Activated effector memory CD4-positive, alpha-beta T cell treated with Interleukin-2 at 50 U/mL for 16 hours (primary cell): ENCODE data around the gene DCLK1.
"Not testable (repeated sequence)": the region's sequence is repeated elsewhere in the genome, so short reads cannot be mapped to it uniquely, and the experiment has no call there.

Source experiments
- DNase-seq: peaks from one replicate; pipeline ENCODE4 v3.0.0-alpha.2; 2020

The DCLK1 gene

DNA sequence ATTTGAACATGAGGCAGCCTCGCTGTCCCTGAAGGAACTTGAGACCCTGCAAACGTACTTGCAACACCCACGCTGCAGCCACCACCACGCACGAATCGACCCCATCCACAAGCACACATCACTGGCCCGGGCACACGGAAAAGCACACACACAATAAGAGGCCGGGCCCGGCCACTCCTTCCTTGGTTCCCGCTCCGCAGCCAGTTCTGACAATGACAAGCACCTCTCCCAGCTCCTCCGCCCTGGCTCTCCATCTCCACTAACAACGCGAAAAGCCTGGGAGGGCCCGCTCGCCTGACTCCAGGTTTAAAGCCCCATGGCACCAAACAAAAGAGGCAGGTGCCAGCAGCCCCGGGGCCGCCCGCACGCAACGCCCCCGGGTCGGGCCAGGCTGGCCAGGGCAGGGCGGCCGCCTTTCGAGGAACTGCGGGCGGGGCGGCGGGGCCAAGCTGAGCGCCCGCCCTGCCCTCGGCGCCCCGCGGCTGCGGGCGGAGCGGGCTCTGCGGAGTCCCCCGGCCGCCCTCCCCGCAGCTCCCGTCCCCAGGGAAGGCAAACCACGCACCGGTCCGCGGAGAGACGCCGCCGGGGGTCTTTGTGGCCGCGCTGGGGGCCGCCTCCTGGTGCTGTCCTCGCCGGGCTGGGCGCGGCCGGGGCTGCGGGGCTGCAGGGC lies 495 bp downstream of the DCLK1 start:
- DNase-seq: no peak

- no peak for DNase-seq
Measured at GRCh38 chr13:36130193-36130551, 1.0 kb downstream of the DCLK1 start.

- DNase-seq: no peak
Measured at GRCh38 chr13:36129539-36129938, 1.6 kb downstream of the DCLK1 start.

- no peak for DNase-seq
Measured at GRCh38 chr13:36126491-36126890, 4.7 kb downstream of the DCLK1 start.

DNA sequence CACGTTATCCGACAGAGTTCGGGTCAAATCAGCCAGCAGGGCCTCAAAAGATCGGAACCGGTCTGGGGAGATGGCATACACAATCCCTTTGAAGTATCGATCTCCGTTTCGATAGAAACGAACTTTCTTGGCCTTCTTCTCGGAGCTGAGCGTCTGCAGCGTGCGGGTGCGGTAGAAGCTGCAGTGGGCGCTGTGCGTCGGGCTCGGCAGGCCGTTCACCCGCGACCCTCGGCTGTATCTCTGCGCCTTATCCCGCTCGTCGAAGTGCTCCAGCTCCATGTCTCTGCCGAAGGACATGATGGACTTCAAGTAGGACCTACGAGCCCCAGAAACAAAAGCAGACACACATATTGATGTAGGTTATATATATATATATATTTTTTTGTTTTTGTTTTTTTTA lies 5.3 kb downstream of the DCLK1 start:
- no peak for DNase-seq

GRCh38 chr13:36124236-36124822 lies 6.9 kb downstream of the DCLK1 start:
- no peak for DNase-seq

DNA sequence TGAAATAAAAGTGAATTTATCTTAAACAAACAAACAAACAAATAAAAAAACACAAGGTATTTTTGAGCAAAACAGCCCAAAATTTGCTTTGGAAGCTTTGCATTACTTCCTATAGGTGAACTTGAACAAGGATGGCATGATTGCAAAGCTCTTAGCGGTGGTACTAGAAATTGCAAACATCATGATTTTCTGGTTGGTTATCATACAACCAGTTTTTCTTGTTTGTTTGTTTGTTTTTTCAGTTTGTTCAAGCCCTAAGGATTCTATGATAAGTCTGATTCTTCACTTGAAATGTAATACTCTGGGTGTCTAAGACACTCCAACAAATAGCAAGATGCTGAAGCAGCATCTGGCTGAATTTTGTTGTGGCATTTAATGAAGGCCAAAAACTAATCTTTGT lies 15.9 kb downstream of the DCLK1 start:
- DNase-seq: no peak

DNA sequence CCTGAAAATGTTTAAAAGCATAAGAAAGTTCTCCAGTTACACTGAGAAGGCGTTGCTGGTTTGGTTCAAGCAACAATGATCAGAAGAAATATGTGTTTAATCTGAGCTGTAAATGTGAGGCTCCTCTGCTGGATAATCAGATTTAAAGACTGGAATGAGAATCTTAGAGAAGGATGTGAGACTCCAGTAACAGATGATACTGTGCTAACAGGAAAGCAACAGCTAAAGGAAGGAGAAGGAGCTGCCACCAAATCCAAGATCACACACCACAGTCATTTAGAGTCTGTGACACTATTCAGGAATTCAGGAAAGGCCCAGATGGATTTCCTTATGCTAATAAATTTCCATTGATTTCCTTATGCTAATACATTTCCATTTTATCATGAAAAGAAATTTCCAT lies 16.9 kb downstream of the DCLK1 start:
- no peak for DNase-seq

DNA sequence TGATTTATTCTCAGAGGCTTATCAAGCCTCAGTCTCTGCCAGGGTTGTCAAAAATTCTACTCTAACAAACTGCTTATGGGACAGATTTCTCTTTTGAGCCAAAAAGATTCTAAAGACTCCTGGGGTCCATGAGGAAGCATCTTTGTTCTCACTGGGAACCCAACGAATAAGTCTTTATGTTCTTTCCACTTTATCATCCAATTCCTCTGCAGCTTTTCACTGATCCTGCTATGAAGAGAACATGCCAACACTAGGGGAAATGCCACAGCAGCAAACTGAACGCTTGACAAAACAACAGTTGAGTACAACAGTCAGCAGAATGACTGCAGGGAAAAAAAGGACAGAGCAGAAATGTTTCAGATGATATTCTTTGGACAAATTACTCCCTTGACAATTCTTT lies 22.2 kb downstream of the DCLK1 start:
- no peak for DNase-seq

GRCh38 chr13:36108342-36108741 lies 22.8 kb downstream of the DCLK1 start:
- no peak for DNase-seq

GRCh38 chr13:36107521-36107920 lies 23.7 kb downstream of the DCLK1 start:
- no peak for DNase-seq

DNA sequence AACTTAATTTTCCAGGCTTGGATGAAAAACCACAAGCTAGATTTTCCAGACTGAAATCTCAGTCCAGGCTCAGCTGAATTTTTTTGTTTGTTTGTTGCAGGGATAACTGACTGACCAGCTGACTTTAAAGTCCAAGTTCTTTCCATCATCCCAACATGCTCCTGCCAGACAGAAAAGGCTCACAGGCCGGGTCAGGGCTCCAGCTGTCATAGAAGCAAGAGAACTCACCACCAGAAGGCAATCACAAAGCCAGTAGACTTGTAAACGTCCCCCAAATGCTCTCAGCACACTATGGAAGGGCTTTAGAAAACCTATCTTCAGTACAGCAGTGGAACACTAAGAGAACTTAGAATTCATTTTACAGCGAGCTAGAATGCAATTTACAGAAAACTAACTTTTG lies 25.5 kb downstream of the DCLK1 start:
- no peak for DNase-seq

DNA sequence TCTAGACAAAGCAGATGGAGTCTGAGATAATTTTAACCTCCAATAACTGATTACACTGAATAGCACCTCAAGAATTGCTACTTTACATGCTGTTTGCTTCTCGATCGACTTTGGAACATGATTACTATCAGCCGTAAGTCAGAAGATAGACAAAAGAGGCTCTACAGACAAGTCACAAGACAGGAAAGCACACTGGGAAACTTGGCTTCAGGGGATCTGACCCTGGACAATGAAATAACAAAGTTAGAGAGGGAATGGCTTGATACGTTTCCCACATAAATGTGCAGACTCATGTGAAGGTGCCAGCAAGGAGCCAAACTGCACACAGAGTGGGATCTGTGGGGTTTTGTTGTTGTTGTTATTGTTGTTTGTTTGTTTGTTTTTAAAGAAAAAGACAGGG lies 28.5 kb downstream of the DCLK1 start:
- DNase-seq: no peak

DNA sequence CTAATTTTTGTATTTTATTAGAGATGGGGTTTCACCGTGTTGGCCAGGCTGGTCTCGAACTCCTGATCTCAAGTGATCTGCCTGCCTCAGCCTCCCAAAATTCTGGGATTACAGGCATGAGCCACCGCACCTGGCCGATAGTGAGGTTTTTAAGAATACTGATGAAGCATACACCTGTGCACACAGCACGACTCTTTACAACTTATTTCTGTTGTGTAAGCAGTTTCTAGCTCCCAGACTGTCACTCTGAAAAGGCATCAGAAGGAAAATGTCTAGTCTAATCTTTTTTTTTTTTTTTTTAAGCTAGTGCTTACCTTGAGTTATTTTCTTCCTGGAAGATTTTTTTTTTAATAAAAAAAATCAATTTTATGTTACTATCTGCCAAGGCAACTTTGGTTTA lies 29.3 kb downstream of the DCLK1 start:
- DNase-seq: not testable (repeated sequence)

GRCh38 chr13:36101157-36101556 lies 30.0 kb downstream of the DCLK1 start:
- no peak for DNase-seq

GRCh38 chr13:36098080-36098479 lies 33.1 kb downstream of the DCLK1 start:
- no peak for DNase-seq

DNA sequence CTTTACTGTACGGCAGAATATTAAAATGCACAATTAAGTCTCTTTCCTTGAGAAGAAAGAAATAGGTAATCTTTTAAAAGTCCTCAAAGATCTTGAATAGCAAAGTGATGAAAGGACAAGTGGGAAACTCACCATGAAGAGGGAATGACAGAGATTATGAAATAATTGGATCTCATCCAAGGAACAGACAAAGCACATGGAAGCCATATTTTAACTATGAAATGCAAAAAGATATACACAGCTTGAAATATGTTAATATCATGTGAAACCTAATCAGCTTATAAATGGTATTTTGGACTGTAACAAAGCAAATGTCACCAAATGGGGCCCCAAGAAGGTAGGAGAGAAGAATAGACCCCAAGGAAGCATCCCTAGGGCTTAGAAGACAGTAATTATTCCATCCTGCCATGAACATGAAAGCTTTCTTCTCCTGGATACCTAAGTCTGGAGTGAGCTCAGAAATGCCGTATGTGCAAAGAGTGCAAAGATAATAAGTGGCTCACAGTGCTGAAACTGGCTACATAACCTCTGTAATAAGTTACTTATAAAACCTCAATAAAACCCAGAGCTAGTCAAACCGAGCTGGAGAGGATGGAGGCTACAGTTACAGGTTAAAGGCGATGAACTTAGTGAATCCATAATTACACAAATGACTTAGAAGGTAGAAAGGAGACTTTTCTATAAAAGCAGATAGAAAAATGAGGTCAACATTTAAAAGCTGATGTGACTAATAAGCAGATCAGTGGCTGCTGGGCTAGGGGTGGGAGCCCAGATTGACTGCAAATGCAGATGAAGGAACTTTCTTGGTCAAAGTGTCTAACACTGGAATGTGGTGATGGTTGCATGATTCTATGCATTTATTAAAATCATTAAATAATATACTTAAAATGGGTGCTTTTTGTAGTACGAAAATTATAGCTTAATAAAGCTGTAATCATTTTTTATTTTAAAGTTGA lies 34.4 kb downstream of the DCLK1 start:
- DNase-seq: no peak

- DNase-seq: no peak
Measured at GRCh38 chr13:36094478-36094877, 36.7 kb downstream of the DCLK1 start.

GRCh38 chr13:36090592-36090991 lies 40.6 kb downstream of the DCLK1 start:
- DNase-seq: no peak

- DNase-seq: no peak
Measured at GRCh38 chr13:36089130-36089647, 42.0 kb downstream of the DCLK1 start.

GRCh38 chr13:36088463-36088862 lies 42.7 kb downstream of the DCLK1 start:
- DNase-seq: no peak

DNA sequence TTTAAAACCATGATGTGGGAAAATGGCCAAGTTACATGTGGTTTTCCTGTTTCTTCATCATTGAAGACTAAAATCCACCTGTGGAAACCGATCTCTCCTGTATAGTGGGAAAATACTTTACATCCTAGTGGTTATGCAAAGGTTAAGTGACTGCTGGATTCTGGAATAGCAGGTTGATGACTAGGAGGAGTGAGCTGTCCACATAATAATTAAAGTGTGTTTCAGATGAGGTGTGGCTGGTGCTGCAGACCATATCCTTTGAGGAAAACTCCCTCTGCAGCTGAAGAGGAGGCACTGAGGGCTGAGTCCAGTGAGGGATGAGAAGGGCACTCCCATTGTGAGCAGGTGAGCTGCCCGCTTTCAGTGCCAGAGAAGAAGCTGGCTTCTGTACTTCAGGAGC lies 43.2 kb downstream of the DCLK1 start:
- no peak for DNase-seq

DNA sequence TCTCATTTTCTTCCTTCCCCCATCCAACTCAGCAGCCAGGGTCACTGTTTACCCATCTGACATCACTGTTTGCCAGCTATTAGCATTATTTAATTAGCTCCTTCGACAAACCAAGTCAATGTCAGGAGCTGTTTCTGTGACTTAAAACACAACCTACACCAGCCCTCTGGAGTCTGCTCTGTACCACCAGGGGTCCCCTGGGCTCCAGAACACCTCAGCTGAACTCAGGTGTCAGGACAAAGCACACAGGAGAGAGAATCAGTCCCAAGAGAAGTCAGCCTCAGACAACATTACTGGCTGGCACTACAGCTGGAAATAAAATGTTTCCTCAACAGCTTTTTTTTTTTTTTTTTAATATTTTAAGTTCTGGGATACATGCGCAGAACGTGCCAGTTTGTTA lies 45.1 kb downstream of the DCLK1 start:
- no peak for DNase-seq

DNA sequence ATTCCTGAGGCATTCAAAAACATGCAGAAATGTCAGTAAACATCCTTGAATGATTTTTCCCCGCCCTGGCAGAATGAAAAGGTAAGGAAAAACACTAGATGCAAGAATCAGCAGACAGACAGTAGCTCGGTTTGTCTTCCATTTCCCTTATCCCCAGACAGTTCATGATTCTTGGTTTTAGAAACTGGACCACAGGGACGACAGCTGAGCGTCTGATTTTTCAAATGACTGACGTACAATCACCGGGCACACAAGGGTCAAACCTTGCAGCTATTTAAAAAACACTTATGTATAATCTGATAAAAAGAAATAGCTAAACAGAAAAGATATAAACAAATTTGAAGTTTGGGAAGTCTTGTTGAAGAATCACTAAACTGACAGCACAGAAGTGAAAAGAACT lies 47.1 kb downstream of the DCLK1 start:
- no peak for DNase-seq
